Large intestine (tissue), 3 donors: ENCODE measurements around the gene CDH13. TPM values are rescaled to one million over a fixed set of nuclear protein-coding genes. Genes with fewer than 3 reads are reported as not detected.

ENCODE experiments used
- DNase-seq, 2 donors: peaks; one replicate each; pipeline versions ENCODE4 v3.0.0 to v3.0.0-alpha.2; 2013
- H3K27ac ChIP-seq: one replicate; pipeline ENCODE4 v1.5.1; 2013; ENCODE audit warnings: low read length
- H3K27me3 ChIP-seq: 2 replicates; pipeline ENCODE4 v1.6.1; 2013; ENCODE audit warnings: low read length; ENCODE audit not compliant: control insufficient read depth, insufficient read depth
- H3K36me3 ChIP-seq: 2 replicates; pipeline ENCODE4 v1.6.1; 2013; ENCODE audit warnings: low read length; ENCODE audit not compliant: control insufficient read depth, insufficient read depth
- H3K4me1 ChIP-seq: one replicate; pipeline ENCODE4 v1.6.1; 2013; ENCODE audit warnings: low read length; ENCODE audit not compliant: control insufficient read depth, insufficient read depth
- H3K4me3 ChIP-seq: one replicate; pipeline ENCODE4 v1.5.1; 2013; ENCODE audit warnings: low read length
- H3K9me3 ChIP-seq: one replicate; pipeline ENCODE4 v1.6.1; 2013; ENCODE audit warnings: mild to moderate bottlenecking, low read depth, low read length, moderate library complexity; ENCODE audit not compliant: control insufficient read depth
- WGBS: methylation state at CpG from one replicate; pipeline ENCODE4 v1.1.5; 2013; ENCODE audit warnings: low lambda C conversion rate; ENCODE audit not compliant: insufficient coverage; 5-methylcytosine and 5-hydroxymethylcytosine counted together
- polyA plus RNA-seq: library from polyadenylated mRNA; unstranded; fragments of 120-200 nt; gene quantifications from one replicate; pipeline ENCODE4 v1.2.1, GENCODE V29; 2013

CDH13 gene
- polyA plus RNA-seq, 1 donor = 17.1 TPM

DNA sequence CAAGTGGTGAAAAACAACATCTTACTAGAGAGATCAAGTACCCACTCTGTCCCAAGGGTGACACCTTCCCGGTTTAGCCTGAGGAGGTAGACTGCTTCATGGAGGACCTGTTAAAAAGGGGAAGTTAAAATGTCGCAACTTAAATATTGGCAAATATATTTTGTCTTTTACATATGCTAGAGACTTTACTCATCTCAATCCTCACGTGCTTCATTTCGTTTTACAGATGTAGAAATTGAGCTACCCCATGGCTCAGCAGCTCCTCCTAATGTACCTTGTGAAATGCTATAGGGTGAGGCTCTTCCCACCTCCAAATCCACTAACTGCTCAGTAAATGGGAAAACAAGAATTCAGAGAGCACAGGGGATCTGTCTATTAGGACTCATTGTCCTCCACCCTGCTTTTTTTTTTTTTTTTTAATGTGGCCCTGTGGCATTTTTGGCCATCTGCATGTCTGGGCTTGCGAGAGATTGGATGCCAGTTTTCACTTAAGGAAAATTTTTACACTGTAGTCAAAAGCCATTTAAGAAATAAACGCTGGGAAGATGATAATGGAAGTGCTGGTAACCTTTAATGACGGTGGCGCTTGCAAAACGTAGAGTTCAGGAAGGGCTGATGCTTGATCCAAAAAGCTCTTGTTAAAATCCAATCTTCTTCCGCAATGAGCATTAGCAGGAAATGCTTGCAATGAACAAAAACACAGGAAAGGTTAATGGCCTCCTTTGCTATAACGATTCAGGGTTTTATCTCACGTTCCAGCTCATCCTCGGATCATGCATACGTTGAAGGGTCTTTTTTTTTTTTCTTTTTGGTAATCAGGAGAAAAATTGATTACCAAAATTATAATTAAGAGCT lies 1220.8 kb downstream of the CDH13 start:
- peaks cover 9% of the 10 kb centered on the region for H3K4me1 ChIP-seq
- no peaks in the 10 kb centered on the region for H3K27me3 ChIP-seq
- 81% methylated on average over 8 of the region's 14 CpGs for WGBS
- H3K4me3 ChIP-seq = no peak overlapping the region
- DNase-seq = no peak
- H3K9me3 ChIP-seq = peaks cover 5% of the 10 kb centered on the region
- H3K36me3 ChIP-seq = no peaks in the 10 kb centered on the region
- no peak overlapping the region for H3K27ac ChIP-seq

DNA sequence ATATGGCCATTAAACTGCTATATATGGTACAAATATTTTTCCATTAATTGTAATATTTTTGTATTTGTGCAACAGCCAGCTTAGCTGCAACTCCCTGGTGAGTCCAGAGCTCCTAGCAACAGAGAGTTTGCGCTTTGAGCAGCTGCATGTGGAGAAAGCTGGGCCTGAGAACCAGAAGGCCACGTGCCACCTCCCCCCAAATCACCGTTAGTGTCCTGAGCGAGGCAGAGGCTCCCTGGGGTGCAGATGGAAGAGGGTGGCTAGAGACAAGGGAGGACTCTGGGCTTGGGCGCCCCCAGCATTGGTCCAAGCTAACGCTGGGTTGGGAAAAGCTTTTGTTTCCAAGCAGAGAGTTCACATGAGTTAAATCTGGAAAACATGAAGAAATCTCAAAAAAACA lies 1222.7 kb downstream of the CDH13 start:
- no peak for DNase-seq
- no CpG with 5 or more reads among the region's 6 CpGs for WGBS
- peaks cover 5% of the 10 kb centered on the region for H3K9me3 ChIP-seq
- no peak overlapping the region for H3K4me3 ChIP-seq
- H3K27me3 ChIP-seq = no peaks in the 10 kb centered on the region
- H3K36me3 ChIP-seq = no peaks in the 10 kb centered on the region
- peaks cover 5% of the 10 kb centered on the region for H3K4me1 ChIP-seq
- H3K27ac ChIP-seq = no peak overlapping the region
